Stimulated activated CD4-positive, alpha-beta T cell treated with anti-CD3 and anti-CD28 coated beads, TNF-alpha, amount 100 ng/mL, for 4 hours (primary cell): ENCODE data around the gene BAG5.
A peak's percentile ranks its signal among the peaks of the same experiment; 100 is the strongest.
"Not testable (repeated sequence)": the region's sequence is repeated elsewhere in the genome, so short reads cannot be mapped to it uniquely, and the experiment has no call there.

Experiments used
- DNase-seq, 3 experiments: peaks; one replicate each; pipeline ENCODE4 v3.0.0-alpha.2; 2020; ENCODE audit warnings: low read depth in 3 of 3

The BAG5 gene

GRCh38 chr14:103534576-103535061, 27.8 kb downstream of the BAG5 start:
- DNase-seq: no peak

- no peak for DNase-seq
Measured at GRCh38 chr14:103533999-103534575, 28.4 kb downstream of the BAG5 start.

- no peak for DNase-seq
Measured at GRCh38 chr14:103533137-103533998, 29.1 kb downstream of the BAG5 start.

GRCh38 chr14:103532216-103533136, 30.0 kb downstream of the BAG5 start:
- no peak for DNase-seq

GRCh38 chr14:103531421-103532215, 30.8 kb downstream of the BAG5 start:
- DNase-seq: no peak

GRCh38 chr14:103530831-103531230, 31.6 kb downstream of the BAG5 start:
- no peak for DNase-seq

- DNase-seq: no peak
Measured at GRCh38 chr14:103530390-103530789, 32.1 kb downstream of the BAG5 start.

GRCh38 chr14:103529383-103530365, 32.8 kb downstream of the BAG5 start:
- DNase-seq: no peak

GRCh38 chr14:103528587-103529382, 33.7 kb downstream of the BAG5 start, which contains the start of gene TRMT61A:
TRMT61A (plus strand) TSS chr14:103529196; CDS start chr14:103529979, 783 bp downstream.
- DNase-seq: peak; percentile 65 to 70 (median 69)

- no peak for DNase-seq
Measured at GRCh38 chr14:103528146-103528586, 34.3 kb downstream of the BAG5 start.

GRCh38 chr14:103527408-103528145, 34.9 kb downstream of the BAG5 start:
- DNase-seq: no peak

- DNase-seq: no peak
Measured at GRCh38 chr14:103526914-103527248, 35.6 kb downstream of the BAG5 start.

- DNase-seq: no peak
Measured at GRCh38 chr14:103526247-103526913, 36.1 kb downstream of the BAG5 start.

GRCh38 chr14:103525430-103526246, 36.8 kb downstream of the BAG5 start:
- DNase-seq: not testable (repeated sequence)

GRCh38 chr14:103524002-103524935, 38.2 kb downstream of the BAG5 start:
- no peak for DNase-seq

GRCh38 chr14:103523575-103523954, 38.9 kb downstream of the BAG5 start:
- no peak for DNase-seq
